Measurements from ENCODE around the gene KLK11. TPM values are rescaled to one million over a fixed set of nuclear protein-coding genes. Genes with fewer than 3 reads are reported as not detected.

Gene KLK11
- total and polyA plus RNA-seq, 11 donors = 0.32 to 19.1 (median 0.38) TPM; not detected in 7

GRCh38 chr19:51040151-51040550 lies 13.7 kb upstream of the KLK11 start:
- DNase-seq = no peak
- H3K27me3 ChIP-seq = peaks cover 0 to 14% (median 1%) of the 10 kb centered on the region in 9 donors
- no peaks in the 10 kb centered on the region for H3K9me3 ChIP-seq
- H3K4me3 ChIP-seq = no peak overlapping the region
- no peaks in the 10 kb centered on the region for H3K4me1 ChIP-seq
- no peak for ATAC-seq
- no peak for TF ChIP-seq POLR2A (IDR thresholded peaks at IDR 0.05)
- TF ChIP-seq, protein P1, sequence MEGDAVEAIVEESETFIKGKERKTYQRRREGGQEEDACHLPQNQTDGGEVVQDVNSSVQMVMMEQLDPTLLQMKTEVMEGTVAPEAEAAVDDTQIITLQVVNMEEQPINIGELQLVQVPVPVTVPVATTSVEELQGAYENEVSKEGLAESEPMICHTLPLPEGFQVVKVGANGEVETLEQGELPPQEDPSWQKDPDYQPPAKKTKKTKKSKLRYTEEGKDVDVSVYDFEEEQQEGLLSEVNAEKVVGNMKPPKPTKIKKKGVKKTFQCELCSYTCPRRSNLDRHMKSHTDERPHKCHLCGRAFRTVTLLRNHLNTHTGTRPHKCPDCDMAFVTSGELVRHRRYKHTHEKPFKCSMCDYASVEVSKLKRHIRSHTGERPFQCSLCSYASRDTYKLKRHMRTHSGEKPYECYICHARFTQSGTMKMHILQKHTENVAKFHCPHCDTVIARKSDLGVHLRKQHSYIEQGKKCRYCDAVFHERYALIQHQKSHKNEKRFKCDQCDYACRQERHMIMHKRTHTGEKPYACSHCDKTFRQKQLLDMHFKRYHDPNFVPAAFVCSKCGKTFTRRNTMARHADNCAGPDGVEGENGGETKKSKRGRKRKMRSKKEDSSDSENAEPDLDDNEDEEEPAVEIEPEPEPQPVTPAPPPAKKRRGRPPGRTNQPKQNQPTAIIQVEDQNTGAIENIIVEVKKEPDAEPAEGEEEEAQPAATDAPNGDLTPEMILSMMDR (IDR thresholded peaks at IDR 0.05) = no peak
- 93 to 95% (median 93%) methylated on average over 6 of the region's 6 CpGs for WGBS, 4 donors
- intact Hi-C loops (cut with DNase I) = no loop called here
- H3K36me3 ChIP-seq = no peaks in the 10 kb centered on the region
- no peak overlapping the region for H3K27ac ChIP-seq

- Histone ChIP-seq H3K27me3 (peaks cover 0 to 28% (median 5%) of the 10 kb centered on the region in 9 donors), H3K27ac (no peak overlapping the region), H3K4me1 (no peaks in the 10 kb centered on the region), H3K36me3 (no peaks in the 10 kb centered on the region), H3K9me3 (no peaks in the 10 kb centered on the region), H3K4me3 (no peak overlapping the region)
- 26 to 35% (median 33%) methylated on average over 9 of the region's 9 CpGs for WGBS, 4 donors
- no peak for DNase-seq
- no peak for ATAC-seq
- no peak for TF ChIP-seq POLR2A (IDR thresholded peaks at IDR 0.05)
- TF ChIP-seq, protein P1 (IDR thresholded peaks at IDR 0.05) = no peak
- intact Hi-C loops (cut with DNase I) = no loop called here
These were observed 10.1 kb upstream of the KLK11 start for GRCh38 chr19:51036519-51036918.

- TF ChIP-seq, protein P1 (IDR thresholded peaks at IDR 0.05) = no peak
- no peak for TF ChIP-seq POLR2A (IDR thresholded peaks at IDR 0.05)
- WGBS, 4 donors = 50 to 66% (median 56%) methylated on average over 11 of the region's 11 CpGs
- intact Hi-C loops (cut with DNase I) = loop anchor here in 1 of 10 donors (5.0 kb wide), 1 partner anchor 48 kb away; the partner anchor contains the start of gene KLK14
- Histone ChIP-seq H3K4me1 (no peaks in the 10 kb centered on the region), H3K27me3 (peaks cover 0 to 28% (median 5%) of the 10 kb centered on the region in 9 donors), H3K4me3 (no peak within 1 kb of the TSS), H3K36me3 (no peaks in the 10 kb centered on the region), H3K27ac (no peak within 1 kb of the TSS), H3K9me3 (no peaks in the 10 kb centered on the region)
- DNase-seq = no peak
- no peak for ATAC-seq
These were observed 8.3 kb upstream of the KLK11 start, which contains the start of gene KLK12 for GRCh38 chr19:51034704-51035103. TSS of gene KLK12 (minus strand) at chr19:51035002. CDS start at chr19:51034621, 381 bp downstream.

GRCh38 chr19:51031880-51032225 lies 5.4 kb upstream of the KLK11 start:
- Histone ChIP-seq H3K4me1 (peaks cover 0 to 2% (median 0%) of the 10 kb centered on the region in 12 donors), H3K36me3 (no peaks in the 10 kb centered on the region), H3K9me3 (no peaks in the 10 kb centered on the region), H3K27ac (no peak overlapping the region), H3K4me3 (no peak overlapping the region), H3K27me3 (peaks cover 0 to 44% (median 5%) of the 10 kb centered on the region in 9 donors)
- intact Hi-C loops (cut with DNase I) = loop anchor here in 1 of 10 donors (5.0 kb wide), 1 partner anchor 50 kb away; the partner anchor contains the start of gene KLK14
- TF ChIP-seq POLR2A (IDR thresholded peaks at IDR 0.05) = no peak
- TF ChIP-seq, protein P1 (IDR thresholded peaks at IDR 0.05) = no peak
- ATAC-seq = no peak
- no peak for DNase-seq
- 87 to 91% (median 90%) methylated on average over 25 to 28 of the region's 28 CpGs for WGBS, 4 donors
